K562 (cell line): ENCODE measurements around the gene TACC3. TPM values are rescaled to one million over a fixed set of nuclear protein-coding genes. Genes with fewer than 3 reads are reported as not detected.
A peak's percentile ranks its signal among the peaks of the same experiment; 100 is the strongest.

Source experiments
- ATAC-seq: fragments of 200-7000 bp; cut with Tn5 transposase; 3 replicates; pipeline ENCODE4 v1.9.1; 2020; ENCODE audit warnings: moderate library complexity
- BruUV-seq: library from RNA; stranded (reverse); fragments of 400-500 nt; replicated peaks from 2 replicates; lab custom pipeline; 2021; lab: Mats Ljungman, UMichigan
- CTCF ChIA-PET: fragments of 300-600 bp; formaldehyde crosslinking; extraction: SDS; loops from one replicate; lab custom pipeline; 2021; ENCODE audit warnings: low intra/inter-chr PET ratio; lab: Yijun Ruan, JAX
- POLR2A ChIA-PET: fragments of 300-600, 350-650 bp; sonication (Branson Sonifier 250); formaldehyde crosslinking; extraction: SDS; loops from one replicate; lab custom pipeline; 2021; ENCODE audit warnings: antibody characterized with exemption, inconsistent platforms; lab: Yijun Ruan, JAX
- DNase-seq, 4 experiments: peaks; one replicate each; pipeline versions ENCODE4 v3.0.0 to v3.0.0-alpha.2; 2011 to 2018; ENCODE audit warnings: low spot score in 3 of 4, mixed read lengths in 3 of 4; ENCODE audit errors: extremely low read depth in 1 of 4
- FAIRE-seq: peaks from 2 replicates; lab custom pipeline; 2011; peaks lifted over from hg19 to GRCh38; lab: Jason Lieb, UNC
- H2AFZ ChIP-seq: 2 replicates; pipeline ENCODE4 v1.6.0; 2011; ENCODE audit warnings: low read depth, low read length, control low read depth, inconsistent platforms
- H3K27ac ChIP-seq: fragments of 200-600 bp; 3 replicates; pipeline ENCODE4 v1.8.0; 2011; ENCODE audit warnings: low read depth, mild to moderate bottlenecking, control low read depth, inconsistent platforms, low read length, moderate library complexity, mixed read lengths; ENCODE audit errors: extremely low read depth
- H3K27me3 ChIP-seq, 2 experiments: fragments of 300-600 bp in 1 of 2; 2 replicates in 1 of 2; 3 replicates in 1 of 2; pipeline versions ENCODE4 v1.6.0 to v1.8.0; 2011; ENCODE audit warnings: inconsistent platforms in 2 of 2, low read length in 2 of 2, mild to moderate bottlenecking in 1 of 2, mixed read lengths in 1 of 2, moderate library complexity in 1 of 2; ENCODE audit not compliant: control insufficient read depth in 2 of 2, insufficient read depth in 2 of 2
- H3K36me3 ChIP-seq: fragments of 300-600 bp; 3 replicates; pipeline ENCODE4 v1.8.0; 2011; ENCODE audit warnings: mild to moderate bottlenecking, low read length, inconsistent platforms; ENCODE audit not compliant: control insufficient read depth, insufficient read depth
- H3K4me1 ChIP-seq, 2 experiments: fragments of 200-600 bp in 1 of 2; replicated peaks in 1 of 2; 2 replicates in 1 of 2; 3 replicates in 1 of 2; pipeline versions ENCODE4 v1.5.1 to v1.8.0; 2011; ENCODE audit warnings: inconsistent platforms in 2 of 2, low read length in 2 of 2, mild to moderate bottlenecking in 1 of 2, mixed read lengths in 1 of 2, moderate library complexity in 1 of 2; ENCODE audit not compliant: control insufficient read depth in 2 of 2, insufficient read depth in 2 of 2
- H3K4me2 ChIP-seq: 2 replicates; pipeline ENCODE4 v1.6.1; 2011; ENCODE audit warnings: low read length, control low read depth, inconsistent platforms, mixed read lengths; ENCODE audit not compliant: insufficient read depth
- H3K4me3 ChIP-seq: fragments of 200-600 bp; sonication (generic), shearing (Covaris generic); 2 replicates; pipeline ENCODE4 v1.5.1; 2016; ENCODE audit warnings: control low read depth, inconsistent platforms
- H3K79me2 ChIP-seq: fragments of 200-600 bp; 3 replicates; pipeline ENCODE4 v1.8.0; 2011; ENCODE audit warnings: low read length, inconsistent platforms; ENCODE audit not compliant: control insufficient read depth, insufficient read depth
- H3K9ac ChIP-seq, 2 experiments: 2 replicates each; pipeline versions ENCODE4 v1.6.0 to v1.6.1; 2011; ENCODE audit warnings: low read depth in 2 of 2, low read length in 2 of 2, control low read depth in 1 of 2, inconsistent platforms in 1 of 2, mild to moderate bottlenecking in 1 of 2, mixed read lengths in 1 of 2; ENCODE audit not compliant: insufficient read depth in 1 of 2
- H3K9me1 ChIP-seq: one replicate; pipeline ENCODE4 v1.6.0; 2011; ENCODE audit warnings: inconsistent platforms, mild to moderate bottlenecking, low read length, moderate library complexity; ENCODE audit not compliant: control insufficient read depth, insufficient read depth
- H3K9me3 ChIP-seq: replicated peaks from 2 replicates; pipeline ENCODE4 v1.5.1; 2011; ENCODE audit warnings: low read depth, low read length, inconsistent platforms; ENCODE audit not compliant: control insufficient read depth, insufficient read depth
- H4K20me1 ChIP-seq: replicated peaks from 2 replicates; pipeline ENCODE4 v1.6.1; 2011; ENCODE audit warnings: low read length, inconsistent platforms, mixed read lengths; ENCODE audit not compliant: control insufficient read depth, insufficient read depth
- CTCFL ChIP-seq: IDR thresholded peaks from 2 replicates; pipeline ENCODE4 v1.6.1; 2011; ENCODE audit warnings: borderline replicate concordance, low read depth, mild to moderate bottlenecking, moderate library complexity, low read length; ENCODE audit not compliant: insufficient read depth, poor library complexity, severe bottlenecking
- NFE2 ChIP-seq: IDR thresholded peaks from 2 replicates; pipeline ENCODE4 v1.6.1; 2014; ENCODE audit warnings: antibody characterized with exemption, low read depth
- POLR2A ChIP-seq: fragments of 450-650 bp; conservative IDR thresholded peaks from 2 replicates; pipeline ENCODE4 v1.6.1; 2016
- TBL1XR1 ChIP-seq, 2 experiments: IDR thresholded peaks; 2 replicates each; pipeline ENCODE4 v1.6.1; 2012; ENCODE audit warnings: improper control_type of control experiment in 2 of 2, low read length in 2 of 2, mild to moderate bottlenecking in 1 of 2
- WGBS: fragments of 100-300 bp; shearing (Covaris generic); methylation state at CpG from one replicate; pipeline ENCODE4 v1.1.6; 2016; ENCODE audit warnings: low coverage, mixed read lengths; ENCODE audit not compliant: insufficient coverage; ENCODE audit errors: missing lambda C conversion rate; 5-methylcytosine and 5-hydroxymethylcytosine counted together
- in situ Hi-C: fragments of 300-500 bp; cut with MboI; formaldehyde crosslinking; loops from 4 replicates; pipeline ENCODE4 v1.15.0; 2018; ENCODE audit warnings: inconsistent platforms, mixed read lengths
- intact Hi-C: fragments of 100-400 bp; cut with micrococcal nuclease; formaldehyde crosslinking; loops from 2 replicates; pipeline ENCODE4 v1.14.2; 2022
- polyA plus RNA-seq, 8 experiments: library from polyadenylated mRNA; depleted of rRNA in 4 of 8; stranded (reverse) in 5 of 8; unstranded in 3 of 8; fragments of >200 nt; fragmentation: Nextera tagmentation in 2 of 8; fragmentation: Illumina TruSeq in 1 of 8; extraction: Ambion mirVana in 2 of 8; extraction: Trizol in 1 of 8; gene quantifications; 2 replicates each; pipeline versions ENCODE4 v1.2.1 to v1.2.3, GENCODE V29; 2011 to 2014; ENCODE audit warnings: inconsistent platforms in 1 of 8, missing spikeins in 1 of 8
- total RNA-seq, 7 experiments: library from RNA; depleted of rRNA in 6 of 7; stranded (reverse); fragments of >200 nt in 6 of 7; fragmentation: Illumina TruSeq in 2 of 7; extraction: Trizol in 2 of 7; gene quantifications; 2 replicates each; pipeline versions ENCODE4 v1.2.1 to v1.2.3, GENCODE V29; 2011 to 2021; ENCODE audit warnings: low replicate concordance in 1 of 7
- TF ChIP-seq, protein P1 (sequence below): fragments of 250-450 bp; sonication (Bioruptor Pico); IDR thresholded peaks from 2 replicates; pipeline ENCODE4 v1.5.0; 2021; ENCODE audit warnings: mild to moderate bottlenecking, moderate library complexity
- TF ChIP-seq, protein P2 (sequence below): fragments of 450-650 bp; IDR thresholded peaks from 2 replicates; pipeline ENCODE4 v1.6.1; 2018; ENCODE audit not compliant: partially characterized antibody

The TACC3 gene
- total and polyA plus RNA-seq, 9 of the 15 experiments (the other 6 are each of a cell fraction or from before 2014, with no cell fraction given): 1.9 to 122 (median 55.6) TPM

DNA sequence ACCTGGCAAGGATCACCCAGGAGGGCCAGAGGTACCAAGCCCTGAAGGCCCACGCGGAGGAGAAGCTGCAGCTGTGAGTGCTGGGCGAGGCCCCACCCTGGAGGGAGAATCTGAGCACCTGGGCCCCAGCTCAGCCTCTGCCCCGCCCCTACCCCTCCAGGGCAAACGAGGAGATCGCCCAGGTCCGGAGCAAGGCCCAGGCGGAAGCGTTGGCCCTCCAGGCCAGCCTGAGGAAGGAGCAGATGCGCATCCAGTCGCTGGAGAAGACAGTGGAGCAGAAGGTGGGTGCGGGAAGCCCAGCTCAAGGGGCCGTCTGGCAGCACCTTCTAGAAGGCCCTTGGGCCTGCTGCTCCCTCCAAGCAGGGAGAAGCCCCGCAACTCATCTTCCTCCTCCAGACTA lies 23.2 kb downstream of the TACC3 start (continued):
- TF ChIP-seq, protein P1, sequence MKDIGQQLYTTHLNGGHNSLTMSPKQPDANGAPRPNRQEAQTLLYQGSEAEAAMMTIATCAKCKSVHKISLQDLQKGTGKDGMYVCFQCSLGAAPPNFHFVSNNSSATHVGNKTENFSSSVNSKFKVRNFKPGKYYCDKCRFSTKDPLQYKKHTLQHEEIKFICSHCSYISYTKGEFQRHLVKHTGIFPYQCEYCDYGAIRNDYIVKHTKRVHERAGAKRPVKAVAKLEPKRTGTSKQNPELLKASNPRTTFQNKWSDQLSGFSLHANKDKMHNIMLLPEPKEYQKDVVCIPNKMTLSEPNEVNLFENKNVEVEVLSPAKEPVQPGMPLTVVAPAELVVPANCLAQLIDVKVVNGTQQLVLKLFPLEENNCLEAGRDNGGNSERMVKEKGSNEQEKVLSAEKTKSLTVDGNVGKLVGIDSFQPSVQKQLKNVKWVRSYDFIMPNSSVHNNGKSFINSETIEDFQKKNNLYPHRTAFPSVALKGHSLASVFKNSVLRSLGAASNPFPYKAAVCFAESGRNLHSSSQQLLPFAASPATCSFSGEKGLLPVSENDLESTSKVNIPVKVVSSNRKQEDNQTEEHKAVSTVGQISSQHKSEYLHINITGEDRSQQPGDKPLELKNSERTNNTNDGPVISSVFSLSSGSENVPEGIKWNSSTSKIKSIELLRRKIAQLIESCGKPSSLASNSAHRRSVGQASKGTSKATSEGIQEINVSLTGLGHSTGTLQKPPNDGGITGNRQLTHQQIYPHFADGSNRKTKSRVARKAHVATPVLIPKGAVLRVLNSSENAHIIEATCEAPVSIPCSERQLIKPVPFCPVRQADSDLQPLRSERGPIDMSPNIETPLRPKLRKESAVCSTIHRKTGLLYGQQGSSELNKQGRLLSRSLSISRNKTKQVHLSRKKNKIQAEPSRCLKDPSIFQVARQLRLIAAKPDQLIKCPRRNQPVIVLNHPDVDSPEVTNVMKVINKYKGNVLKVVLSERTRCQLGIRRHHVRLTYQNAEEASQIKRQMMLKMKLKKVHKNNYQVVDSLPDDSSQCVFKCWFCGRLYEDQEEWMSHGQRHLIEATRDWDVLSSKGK (CRISPR knock-in tag): no peak

- no peak for TF ChIP-seq TBL1XR1 (IDR thresholded peaks at IDR 0.05; ENCODE audit: low read length in 2 of 2)
- TF ChIP-seq, protein P2, sequence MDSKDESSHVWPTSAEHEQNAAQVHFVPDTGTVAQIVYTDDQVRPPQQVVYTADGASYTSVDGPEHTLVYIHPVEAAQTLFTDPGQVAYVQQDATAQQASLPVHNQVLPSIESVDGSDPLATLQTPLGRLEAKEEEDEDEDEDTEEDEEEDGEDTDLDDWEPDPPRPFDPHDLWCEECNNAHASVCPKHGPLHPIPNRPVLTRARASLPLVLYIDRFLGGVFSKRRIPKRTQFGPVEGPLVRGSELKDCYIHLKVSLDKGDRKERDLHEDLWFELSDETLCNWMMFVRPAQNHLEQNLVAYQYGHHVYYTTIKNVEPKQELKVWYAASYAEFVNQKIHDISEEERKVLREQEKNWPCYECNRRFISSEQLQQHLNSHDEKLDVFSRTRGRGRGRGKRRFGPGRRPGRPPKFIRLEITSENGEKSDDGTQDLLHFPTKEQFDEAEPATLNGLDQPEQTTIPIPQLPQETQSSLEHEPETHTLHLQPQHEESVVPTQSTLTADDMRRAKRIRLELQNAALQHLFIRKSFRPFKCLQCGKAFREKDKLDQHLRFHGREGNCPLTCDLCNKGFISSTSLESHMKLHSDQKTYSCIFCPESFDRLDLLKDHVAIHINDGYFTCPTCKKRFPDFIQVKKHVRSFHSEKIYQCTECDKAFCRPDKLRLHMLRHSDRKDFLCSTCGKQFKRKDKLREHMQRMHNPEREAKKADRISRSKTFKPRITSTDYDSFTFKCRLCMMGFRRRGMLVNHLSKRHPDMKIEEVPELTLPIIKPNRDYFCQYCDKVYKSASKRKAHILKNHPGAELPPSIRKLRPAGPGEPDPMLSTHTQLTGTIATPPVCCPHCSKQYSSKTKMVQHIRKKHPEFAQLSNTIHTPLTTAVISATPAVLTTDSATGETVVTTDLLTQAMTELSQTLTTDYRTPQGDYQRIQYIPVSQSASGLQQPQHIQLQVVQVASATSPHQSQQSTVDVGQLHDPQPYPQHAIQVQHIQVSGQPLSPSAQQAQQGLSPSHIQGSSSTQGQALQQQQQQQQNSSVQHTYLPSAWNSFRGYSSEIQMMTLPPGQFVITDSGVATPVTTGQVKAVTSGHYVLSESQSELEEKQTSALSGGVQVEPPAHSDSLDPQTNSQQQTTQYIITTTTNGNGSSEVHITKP: peak; percentile 91
- TF ChIP-seq POLR2A: peak; percentile 41; the same call in 1 of the 2 replicates
- TF ChIP-seq CTCFL: no peak
- no peak for TF ChIP-seq NFE2
- Histone ChIP-seq H3K9ac (no peak overlapping the region), H3K79me2 (no peaks in the 10 kb centered on the region), H3K36me3 (peaks cover 48% of the 10 kb centered on the region; the same call in 2 of the 3 replicates), H3K27me3 (no peaks in the 10 kb centered on the region), H4K20me1 (no peaks in the 10 kb centered on the region), H3K9me3 (no peaks in the 10 kb centered on the region), H2AFZ (no peak overlapping the region), H3K9me1 (no peaks in the 10 kb centered on the region), H3K4me2 (no peak overlapping the region), H3K4me3 (no peak overlapping the region), H3K4me1 (peaks cover 0 to 65% of the 10 kb centered on the region in 2 experiments; a peak in 2 of 5 replicates), H3K27ac (no peak overlapping the region)
- BruUV-seq: no TSS peak
- CTCF ChIA-PET: interaction anchor here (6.2 kb wide), 1 partner anchor 64 kb away, joined by 94 read pairs; no protein-coding TSS in a partner anchor
- intact Hi-C loops: loop anchor here (5.0 kb wide), 2 partner anchors 162 to 442 kb away; no protein-coding TSS in a partner anchor
- 72% methylated on average over 10 of the region's 13 CpGs for whole genome bisulfite sequencing
- DNase-seq (no peak), FAIRE-seq (no peak), ATAC-seq (no peak)
- POLR2A ChIA-PET: interaction anchor here (0.7 to 1.4 kb wide), 7 partner anchors 9 to 674 kb away, joined by 3 to 4 read pairs (median 3); partner anchors contain the start of genes CFAP99, TACC3 and TMEM129
- in situ Hi-C loops: no loop called here
Observed at GRCh38 chr4:1745165-1745564, 23.8 kb downstream of the TACC3 start.
